SHP77 treated with DMSO at 0.1 percent for 48 hours (cell line): ENCODE measurements around the gene SURF2.

Source experiments
- DNase-seq: peaks from one replicate; lab custom pipeline; 2025; lab: John Stamatoyannopoulos, UW

Gene SURF2

GRCh38 chr9:133401588-133401987, 45.2 kb downstream of the SURF2 start:
- DNase-seq, result no peak

GRCh38 chr9:133402689-133403088, 46.3 kb downstream of the SURF2 start:
- DNase-seq, result no peak

- DNase-seq, result no peak
Observed at GRCh38 chr9:133403766-133404453, 47.6 kb downstream of the SURF2 start.

- no peak for DNase-seq
Observed at GRCh38 chr9:133404454-133405002, 48.2 kb downstream of the SURF2 start.

GRCh38 chr9:133405508-133406438, 49.4 kb downstream of the SURF2 start:
- no peak for DNase-seq

GRCh38 chr9:133406480-133407307, 50.3 kb downstream of the SURF2 start:
- peak; percentile 41 for DNase-seq

- no peak for DNase-seq
Observed at GRCh38 chr9:133408042-133408441, 51.7 kb downstream of the SURF2 start.
